GM23338 (cell line): ENCODE data around the gene AMZ1. TPM values are rescaled to one million over a fixed set of nuclear protein-coding genes. Genes with fewer than 3 reads are reported as not detected.

Source experiments
- ATAC-seq: fragments of 200-7000 bp; cut with Tn5 transposase; 3 replicates; pipeline ENCODE4 v1.9.1; 2020
- DNase-seq: peaks from one replicate; pipeline ENCODE4 v3.0.0-alpha.2; 2015; ENCODE audit warnings: low spot score
- H2AFZ ChIP-seq: fragments of 200-600 bp; sonication (generic); 2 replicates; pipeline ENCODE4 v1.8.0; 2016; ENCODE audit warnings: antibody characterized with exemption, mild to moderate bottlenecking, moderate library complexity
- H3F3A ChIP-seq: fragments of 200-600 bp; sonication (generic); replicated peaks from 2 replicates; pipeline ENCODE4 v1.8.0; 2017; ENCODE audit warnings: antibody characterized with exemption, mixed run types, low read depth
- H3K27ac ChIP-seq: fragments of 200-600 bp; sonication (generic); 2 replicates; pipeline ENCODE4 v1.6.1; 2016; ENCODE audit warnings: low read depth
- H3K27me3 ChIP-seq: fragments of 200-600 bp; sonication (generic); 2 replicates; pipeline ENCODE4 v1.8.0; 2016; ENCODE audit warnings: mild to moderate bottlenecking, mixed run types, moderate library complexity; ENCODE audit not compliant: insufficient read depth
- H3K36me3 ChIP-seq: fragments of 200-600 bp; sonication (generic); 2 replicates; pipeline ENCODE4 v1.8.0; 2016; ENCODE audit warnings: mild to moderate bottlenecking; ENCODE audit not compliant: insufficient read depth
- H3K4me1 ChIP-seq: fragments of 200-600 bp; sonication (generic); 2 replicates; pipeline ENCODE4 v1.8.0; 2016; ENCODE audit warnings: mild to moderate bottlenecking, moderate library complexity; ENCODE audit not compliant: insufficient read depth
- H3K4me2 ChIP-seq: fragments of 200-600 bp; sonication (generic); 2 replicates; pipeline ENCODE4 v1.7.1; 2017; ENCODE audit warnings: mixed run types
- H3K4me3 ChIP-seq: fragments of 200-600 bp; sonication (generic); 2 replicates; pipeline ENCODE4 v1.6.1; 2016; ENCODE audit warnings: mixed run types
- H3K79me2 ChIP-seq: fragments of 200-600 bp; sonication (generic); replicated peaks from 2 replicates; pipeline ENCODE4 v1.8.0; 2017; ENCODE audit warnings: mild to moderate bottlenecking; ENCODE audit not compliant: insufficient read depth
- H3K9me2 ChIP-seq: fragments of 200-600 bp; sonication (generic); 2 replicates; pipeline ENCODE4 v1.8.0; 2017; ENCODE audit not compliant: insufficient read depth
- H4K20me1 ChIP-seq: fragments of 200-600 bp; sonication (generic); replicated peaks from 2 replicates; pipeline ENCODE4 v1.8.0; 2017; ENCODE audit warnings: mild to moderate bottlenecking; ENCODE audit not compliant: insufficient read depth
- H3K27ac Mint-ChIP-seq: 2 replicates; pipeline ENCODE4 v1.8.0; 2020; ENCODE audit warnings: inconsistent platforms, mild to moderate bottlenecking, moderate library complexity, mixed read lengths
- H3K27me3 Mint-ChIP-seq: 3 replicates; pipeline ENCODE4 v1.8.0; 2022; ENCODE audit warnings: low read depth, mild to moderate bottlenecking, moderate library complexity, mixed read lengths, inconsistent platforms; ENCODE audit not compliant: insufficient read depth, poor library complexity
- H3K36me3 Mint-ChIP-seq: 3 replicates; pipeline ENCODE4 v1.8.0; 2021; ENCODE audit warnings: low read depth, mild to moderate bottlenecking, inconsistent platforms, moderate library complexity, mixed read lengths
- H3K4me1 Mint-ChIP-seq: 3 replicates; pipeline ENCODE4 v1.8.0; 2020; ENCODE audit warnings: mild to moderate bottlenecking, inconsistent platforms, mixed read lengths
- H3K4me3 Mint-ChIP-seq: 3 replicates; pipeline ENCODE4 v1.8.0; 2021; ENCODE audit warnings: moderate library complexity, mild to moderate bottlenecking, inconsistent platforms, mixed read lengths
- H3K9me3 Mint-ChIP-seq: 3 replicates; pipeline ENCODE4 v1.8.0; 2020; ENCODE audit warnings: moderate library complexity, mild to moderate bottlenecking, inconsistent platforms, mixed read lengths
- EZH2 ChIP-seq: fragments of 200-600 bp; sonication (generic); IDR thresholded peaks from one replicate; pipeline ENCODE4 v1.8.0; 2017; ENCODE audit warnings: antibody characterized with exemption, mild to moderate bottlenecking, low read depth; ENCODE audit not compliant: unreplicated experiment
- JUNB ChIP-seq: IDR thresholded peaks from one replicate; pipeline ENCODE4 v1.6.1; 2016; ENCODE audit warnings: antibody characterized with exemption; ENCODE audit not compliant: unreplicated experiment
- STAT1 ChIP-seq: IDR thresholded peaks from one replicate; pipeline ENCODE4 v1.6.1; 2016; ENCODE audit warnings: antibody characterized with exemption; ENCODE audit not compliant: unreplicated experiment
- ZNF331 ChIP-seq: fragments of 250-450 bp; sonication (Bioruptor Pico); IDR thresholded peaks from 2 replicates; pipeline ENCODE4 v1.5.0; 2020; ENCODE audit warnings: low read depth, mild to moderate bottlenecking, moderate library complexity
- polyA plus RNA-seq: library from polyadenylated mRNA; unstranded; fragments of >200 nt; fragmentation: Nextera tagmentation; extraction: Ambion mirVana; gene quantifications from 2 replicates; pipeline ENCODE4 v1.2.1, GENCODE V29; 2016
- total RNA-seq: library from RNA; depleted of rRNA; stranded (reverse); fragments of >200 nt; shearing (Covaris generic); gene quantifications from 2 replicates; pipeline ENCODE4 v1.2.3, GENCODE V29; 2014
- TF ChIP-seq, protein P1 (sequence below): fragments of 250-450 bp; sonication (Bioruptor Pico); IDR thresholded peaks from 2 replicates; pipeline ENCODE4 v1.5.0; 2020; ENCODE audit warnings: mild to moderate bottlenecking, moderate library complexity
- TF ChIP-seq, protein P2 (sequence below): IDR thresholded peaks from 2 replicates; pipeline ENCODE4 v1.6.1; 2016; ENCODE audit warnings: antibody characterized with exemption

Gene AMZ1
- total and polyA plus RNA-seq, 2 experiments from 2014 or later, result 0.73 to 4.5 TPM

DNA sequence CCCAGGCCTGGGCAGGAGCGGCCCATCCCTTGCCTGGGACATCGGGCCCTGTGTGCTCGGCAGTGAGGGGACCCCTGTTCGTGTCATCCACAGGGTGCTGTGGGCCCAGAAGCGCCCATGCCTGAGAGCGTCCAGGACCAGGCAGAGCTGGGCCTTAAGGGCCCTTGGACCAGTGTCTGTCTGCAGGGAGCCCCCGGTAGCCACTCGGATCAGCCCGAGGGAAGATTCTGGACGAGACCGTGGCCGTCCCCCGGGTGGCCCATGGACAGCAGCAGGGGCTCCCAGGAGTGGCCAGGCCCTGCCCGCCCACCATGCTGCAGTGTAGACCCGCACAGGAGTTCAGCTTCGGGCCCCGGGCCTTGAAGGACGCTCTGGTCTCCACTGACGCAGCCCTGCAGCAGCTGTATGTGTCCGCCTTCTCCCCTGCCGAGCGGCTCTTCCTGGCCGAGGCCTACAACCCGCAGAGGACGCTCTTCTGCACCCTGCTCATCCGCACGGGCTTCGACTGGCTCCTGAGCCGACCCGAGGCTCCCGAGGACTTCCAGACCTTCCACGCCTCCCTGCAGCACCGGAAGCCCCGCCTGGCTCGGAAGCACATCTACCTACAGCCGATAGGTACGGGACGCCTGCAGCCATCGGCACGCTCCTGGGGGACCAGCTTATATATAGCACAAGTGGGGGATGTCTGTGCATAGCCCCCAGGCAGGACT is 12.3 kb downstream of the AMZ1 start:
- H3K4me1 Mint-ChIP-seq, result peaks cover 3% of the 10 kb centered on the region
- no peaks in the 10 kb centered on the region for H3K27me3 ChIP-seq
- no peaks in the 10 kb centered on the region for H3K4me1 ChIP-seq
- H4K20me1 ChIP-seq, result no peaks in the 10 kb centered on the region; the same call in 1 of the 2 replicates
- DNase-seq (no peak), ATAC-seq (peak; percentile 20)
- no peaks in the 10 kb centered on the region for H3F3A ChIP-seq
- H3K9me3 Mint-ChIP-seq, result 0 out of 3 replicates have a peak, but pooled peaks cover under 1% of the 10 kb centered on the region
- H2AFZ ChIP-seq, result no peak overlapping the region
- H3K4me2 ChIP-seq, result no peak overlapping the region
- H3K36me3 Mint-ChIP-seq, result no peaks in the 10 kb centered on the region
- H3K27ac ChIP-seq, result no peak overlapping the region
- no peaks in the 10 kb centered on the region for H3K9me2 ChIP-seq
- H3K4me3 ChIP-seq, result no peak overlapping the region
- TF ChIP-seq, protein P1, sequence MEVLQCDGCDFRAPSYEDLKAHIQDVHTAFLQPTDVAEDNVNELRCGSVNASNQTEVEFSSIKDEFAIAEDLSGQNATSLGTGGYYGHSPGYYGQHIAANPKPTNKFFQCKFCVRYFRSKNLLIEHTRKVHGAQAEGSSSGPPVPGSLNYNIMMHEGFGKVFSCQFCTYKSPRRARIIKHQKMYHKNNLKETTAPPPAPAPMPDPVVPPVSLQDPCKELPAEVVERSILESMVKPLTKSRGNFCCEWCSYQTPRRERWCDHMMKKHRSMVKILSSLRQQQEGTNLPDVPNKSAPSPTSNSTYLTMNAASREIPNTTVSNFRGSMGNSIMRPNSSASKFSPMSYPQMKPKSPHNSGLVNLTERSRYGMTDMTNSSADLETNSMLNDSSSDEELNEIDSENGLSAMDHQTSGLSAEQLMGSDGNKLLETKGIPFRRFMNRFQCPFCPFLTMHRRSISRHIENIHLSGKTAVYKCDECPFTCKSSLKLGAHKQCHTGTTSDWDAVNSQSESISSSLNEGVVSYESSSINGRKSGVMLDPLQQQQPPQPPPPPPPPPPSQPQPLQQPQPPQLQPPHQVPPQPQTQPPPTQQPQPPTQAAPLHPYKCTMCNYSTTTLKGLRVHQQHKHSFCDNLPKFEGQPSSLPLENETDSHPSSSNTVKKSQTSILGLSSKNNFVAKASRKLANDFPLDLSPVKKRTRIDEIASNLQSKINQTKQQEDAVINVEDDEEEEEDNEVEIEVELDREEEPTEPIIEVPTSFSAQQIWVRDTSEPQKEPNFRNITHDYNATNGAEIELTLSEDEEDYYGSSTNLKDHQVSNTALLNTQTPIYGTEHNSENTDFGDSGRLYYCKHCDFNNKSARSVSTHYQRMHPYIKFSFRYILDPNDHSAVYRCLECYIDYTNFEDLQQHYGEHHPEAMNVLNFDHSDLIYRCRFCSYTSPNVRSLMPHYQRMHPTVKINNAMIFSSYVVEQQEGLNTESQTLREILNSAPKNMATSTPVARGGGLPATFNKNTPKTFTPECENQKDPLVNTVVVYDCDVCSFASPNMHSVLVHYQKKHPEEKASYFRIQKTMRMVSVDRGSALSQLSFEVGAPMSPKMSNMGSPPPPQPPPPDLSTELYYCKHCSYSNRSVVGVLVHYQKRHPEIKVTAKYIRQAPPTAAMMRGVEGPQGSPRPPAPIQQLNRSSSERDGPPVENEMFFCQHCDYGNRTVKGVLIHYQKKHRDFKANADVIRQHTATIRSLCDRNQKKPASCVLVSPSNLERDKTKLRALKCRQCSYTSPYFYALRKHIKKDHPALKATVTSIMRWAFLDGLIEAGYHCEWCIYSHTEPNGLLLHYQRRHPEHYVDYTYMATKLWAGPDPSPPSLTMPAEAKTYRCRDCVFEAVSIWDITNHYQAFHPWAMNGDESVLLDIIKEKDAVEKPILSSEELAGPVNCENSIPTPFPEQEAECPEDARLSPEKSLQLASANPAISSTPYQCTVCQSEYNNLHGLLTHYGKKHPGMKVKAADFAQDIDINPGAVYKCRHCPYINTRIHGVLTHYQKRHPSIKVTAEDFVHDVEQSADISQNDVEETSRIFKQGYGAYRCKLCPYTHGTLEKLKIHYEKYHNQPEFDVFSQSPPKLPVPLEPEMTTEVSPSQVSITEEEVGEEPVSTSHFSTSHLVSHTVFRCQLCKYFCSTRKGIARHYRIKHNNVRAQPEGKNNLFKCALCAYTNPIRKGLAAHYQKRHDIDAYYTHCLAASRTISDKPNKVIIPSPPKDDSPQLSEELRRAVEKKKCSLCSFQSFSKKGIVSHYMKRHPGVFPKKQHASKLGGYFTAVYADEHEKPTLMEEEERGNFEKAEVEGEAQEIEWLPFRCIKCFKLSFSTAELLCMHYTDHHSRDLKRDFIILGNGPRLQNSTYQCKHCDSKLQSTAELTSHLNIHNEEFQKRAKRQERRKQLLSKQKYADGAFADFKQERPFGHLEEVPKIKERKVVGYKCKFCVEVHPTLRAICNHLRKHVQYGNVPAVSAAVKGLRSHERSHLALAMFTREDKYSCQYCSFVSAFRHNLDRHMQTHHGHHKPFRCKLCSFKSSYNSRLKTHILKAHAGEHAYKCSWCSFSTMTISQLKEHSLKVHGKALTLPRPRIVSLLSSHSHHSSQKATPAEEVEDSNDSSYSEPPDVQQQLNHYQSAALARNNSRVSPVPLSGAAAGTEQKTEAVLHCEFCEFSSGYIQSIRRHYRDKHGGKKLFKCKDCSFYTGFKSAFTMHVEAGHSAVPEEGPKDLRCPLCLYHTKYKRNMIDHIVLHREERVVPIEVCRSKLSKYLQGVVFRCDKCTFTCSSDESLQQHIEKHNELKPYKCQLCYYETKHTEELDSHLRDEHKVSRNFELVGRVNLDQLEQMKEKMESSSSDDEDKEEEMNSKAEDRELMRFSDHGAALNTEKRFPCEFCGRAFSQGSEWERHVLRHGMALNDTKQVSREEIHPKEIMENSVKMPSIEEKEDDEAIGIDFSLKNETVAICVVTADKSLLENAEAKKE (CRISPR knock-in tag), result no peak
- TF ChIP-seq EZH2 (no peak), STAT1 (no peak), JUNB (no peak), ZNF331 (CRISPR knock-in tag) (no peak)
- TF ChIP-seq, protein P2, sequence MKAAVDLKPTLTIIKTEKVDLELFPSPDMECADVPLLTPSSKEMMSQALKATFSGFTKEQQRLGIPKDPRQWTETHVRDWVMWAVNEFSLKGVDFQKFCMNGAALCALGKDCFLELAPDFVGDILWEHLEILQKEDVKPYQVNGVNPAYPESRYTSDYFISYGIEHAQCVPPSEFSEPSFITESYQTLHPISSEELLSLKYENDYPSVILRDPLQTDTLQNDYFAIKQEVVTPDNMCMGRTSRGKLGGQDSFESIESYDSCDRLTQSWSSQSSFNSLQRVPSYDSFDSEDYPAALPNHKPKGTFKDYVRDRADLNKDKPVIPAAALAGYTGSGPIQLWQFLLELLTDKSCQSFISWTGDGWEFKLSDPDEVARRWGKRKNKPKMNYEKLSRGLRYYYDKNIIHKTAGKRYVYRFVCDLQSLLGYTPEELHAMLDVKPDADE, result no peak
- H3K79me2 ChIP-seq, result no peaks in the 10 kb centered on the region
- H3K36me3 ChIP-seq, result no peaks in the 10 kb centered on the region
- H3K27ac Mint-ChIP-seq, result no peak overlapping the region
- H3K4me3 Mint-ChIP-seq, result no peak overlapping the region
- H3K27me3 Mint-ChIP-seq, result peaks cover 13% of the 10 kb centered on the region
